NCI-H2196 treated with DMSO at 0.1 percent for 48 hours (cell line): ENCODE data around the gene TMEM184B.
"Not testable (repeated sequence)": the region's sequence is repeated elsewhere in the genome, so short reads cannot be mapped to it uniquely, and the experiment has no call there.

Source experiments
- DNase-seq: peaks from one replicate; lab custom pipeline; 2025; ENCODE audit not compliant: unreplicated experiment; lab: John Stamatoyannopoulos, UW

Gene TMEM184B

GRCh38 chr22:38249803-38250642 is 22.8 kb downstream of the TMEM184B start:
- no peak for DNase-seq

GRCh38 chr22:38249301-38249700 is 23.5 kb downstream of the TMEM184B start:
- DNase-seq = no peak

- no peak for DNase-seq
Observed at GRCh38 chr22:38248280-38248679, 24.5 kb downstream of the TMEM184B start.

GRCh38 chr22:38247713-38248112 is 25.1 kb downstream of the TMEM184B start:
- no peak for DNase-seq

- no peak for DNase-seq
Observed at GRCh38 chr22:38246692-38247091, 26.1 kb downstream of the TMEM184B start.

- no peak for DNase-seq
Observed at GRCh38 chr22:38246046-38246658, 26.7 kb downstream of the TMEM184B start.

- DNase-seq = no peak
Observed at GRCh38 chr22:38244106-38244505, 28.7 kb downstream of the TMEM184B start.

GRCh38 chr22:38243007-38243765 is 29.6 kb downstream of the TMEM184B start:
- DNase-seq = peak; percentile 64

DNA sequence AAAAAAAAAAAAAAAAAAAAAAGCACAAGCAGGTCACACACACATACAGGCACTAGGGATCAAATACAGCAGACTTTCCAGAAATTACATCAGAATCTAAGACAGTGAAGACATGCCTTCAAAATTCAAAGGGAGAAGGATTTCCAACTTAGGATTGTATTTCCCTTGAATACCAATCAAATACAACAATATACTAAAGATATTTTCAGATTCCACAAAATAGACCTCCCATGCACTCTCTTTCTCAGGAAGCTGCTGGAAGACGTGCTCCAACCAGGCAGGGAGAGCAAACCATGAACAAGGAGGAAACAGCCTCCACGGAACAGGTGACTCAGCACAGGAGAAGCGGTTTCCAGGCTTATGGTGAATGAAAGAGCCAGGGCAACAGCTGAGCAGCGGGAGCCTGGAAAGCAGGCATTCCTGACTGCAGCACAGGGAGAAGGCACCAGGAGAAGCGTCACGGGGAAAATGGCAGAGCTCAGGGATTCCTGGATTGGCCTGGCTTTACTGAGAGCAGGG is 32.0 kb downstream of the TMEM184B start:
- peak; percentile 5 for DNase-seq

GRCh38 chr22:38239101-38239761 is 33.6 kb downstream of the TMEM184B start:
- DNase-seq = no peak

DNA sequence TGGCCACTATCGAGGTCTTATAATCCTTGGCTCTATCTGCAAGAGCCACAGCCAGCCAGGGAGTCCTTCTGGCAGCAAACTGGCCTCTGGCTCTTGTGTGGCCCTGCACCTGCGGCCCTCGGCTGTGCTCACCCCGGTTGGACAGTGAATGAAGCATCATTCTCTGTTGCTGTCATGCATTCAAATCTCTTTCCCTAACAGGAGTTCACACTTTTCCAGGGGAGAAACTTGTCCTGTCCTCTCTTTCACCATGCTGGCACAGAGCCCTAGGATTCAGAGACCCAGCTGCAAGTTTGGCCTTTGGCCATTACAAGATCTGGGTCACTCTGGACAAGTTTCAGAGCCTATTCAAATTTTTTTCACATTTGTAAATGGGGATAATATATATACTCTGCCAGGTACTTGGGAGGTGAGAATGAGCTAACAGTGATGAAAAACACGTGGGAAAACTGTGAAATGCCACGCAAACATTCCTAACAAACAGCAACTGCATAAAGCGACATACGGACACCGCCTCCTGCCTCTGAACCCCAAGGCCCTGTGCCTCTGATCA is 34.2 kb downstream of the TMEM184B start:
- no peak for DNase-seq

- no peak for DNase-seq
Observed at GRCh38 chr22:38236786-38237185, 36.0 kb downstream of the TMEM184B start.

- DNase-seq = no peak
Observed at GRCh38 chr22:38235240-38235850, 37.5 kb downstream of the TMEM184B start.

DNA sequence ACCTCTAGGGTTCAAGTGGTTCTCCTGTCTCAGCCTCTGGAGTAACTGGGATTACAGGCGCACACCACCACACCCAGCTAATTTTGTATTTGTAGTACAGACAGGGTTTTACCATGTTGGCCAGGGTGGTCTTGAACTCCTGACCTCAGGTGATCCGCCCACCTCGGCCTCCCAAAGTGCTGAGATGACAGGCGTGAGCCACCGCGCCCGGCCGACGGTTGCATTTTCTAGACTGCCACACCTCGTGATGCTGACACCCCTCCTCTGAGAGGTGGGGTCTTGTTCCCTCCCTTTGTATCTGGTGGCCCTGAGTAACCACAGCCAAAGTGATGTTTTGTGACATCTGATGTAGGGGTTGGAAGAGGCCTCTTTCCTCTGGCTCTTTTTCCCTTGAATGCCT is 39.0 kb downstream of the TMEM184B start:
- not testable (repeated sequence) for DNase-seq

DNA sequence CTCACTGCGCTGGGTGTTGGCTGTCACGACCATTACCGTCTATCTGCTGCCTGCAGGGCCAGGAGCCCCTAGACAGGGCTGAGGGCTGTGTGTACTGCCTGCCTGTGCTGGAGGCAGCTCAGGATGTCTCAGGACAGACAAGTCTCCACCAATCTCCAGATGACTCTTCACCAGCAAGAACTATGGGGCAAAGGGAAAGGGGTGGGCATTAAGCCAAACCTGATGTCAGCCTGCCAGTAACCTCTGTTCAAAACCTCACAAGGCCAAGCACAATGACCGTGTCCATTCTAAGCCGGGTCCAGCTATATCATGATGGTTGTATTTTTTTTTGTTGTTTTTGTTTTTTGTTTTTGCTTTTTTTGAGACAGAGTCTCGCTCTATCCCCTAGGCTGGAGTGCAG is 39.4 kb downstream of the TMEM184B start:
- DNase-seq = no peak

DNA sequence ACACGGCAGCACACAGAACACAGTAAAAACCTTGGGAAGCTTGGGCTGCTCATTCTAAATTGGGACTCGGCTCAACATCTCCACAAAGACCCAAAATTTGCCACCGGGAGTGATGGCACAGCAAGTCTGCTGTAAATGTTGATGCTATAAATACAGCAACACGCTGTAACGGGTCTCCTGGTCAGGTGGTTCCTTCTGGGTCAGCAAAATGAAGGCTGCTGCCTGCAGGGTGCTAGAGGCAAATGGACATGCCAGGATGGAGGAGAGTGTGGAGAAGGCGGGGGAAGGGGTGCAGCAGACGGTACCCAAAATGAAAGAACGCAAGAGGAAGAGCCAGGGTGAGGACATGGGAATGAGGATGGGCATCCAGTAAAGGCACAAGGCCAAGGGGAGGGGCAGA is 40.6 kb downstream of the TMEM184B start:
- DNase-seq = no peak

GRCh38 chr22:38230916-38231315 is 41.9 kb downstream of the TMEM184B start:
- no peak for DNase-seq

DNA sequence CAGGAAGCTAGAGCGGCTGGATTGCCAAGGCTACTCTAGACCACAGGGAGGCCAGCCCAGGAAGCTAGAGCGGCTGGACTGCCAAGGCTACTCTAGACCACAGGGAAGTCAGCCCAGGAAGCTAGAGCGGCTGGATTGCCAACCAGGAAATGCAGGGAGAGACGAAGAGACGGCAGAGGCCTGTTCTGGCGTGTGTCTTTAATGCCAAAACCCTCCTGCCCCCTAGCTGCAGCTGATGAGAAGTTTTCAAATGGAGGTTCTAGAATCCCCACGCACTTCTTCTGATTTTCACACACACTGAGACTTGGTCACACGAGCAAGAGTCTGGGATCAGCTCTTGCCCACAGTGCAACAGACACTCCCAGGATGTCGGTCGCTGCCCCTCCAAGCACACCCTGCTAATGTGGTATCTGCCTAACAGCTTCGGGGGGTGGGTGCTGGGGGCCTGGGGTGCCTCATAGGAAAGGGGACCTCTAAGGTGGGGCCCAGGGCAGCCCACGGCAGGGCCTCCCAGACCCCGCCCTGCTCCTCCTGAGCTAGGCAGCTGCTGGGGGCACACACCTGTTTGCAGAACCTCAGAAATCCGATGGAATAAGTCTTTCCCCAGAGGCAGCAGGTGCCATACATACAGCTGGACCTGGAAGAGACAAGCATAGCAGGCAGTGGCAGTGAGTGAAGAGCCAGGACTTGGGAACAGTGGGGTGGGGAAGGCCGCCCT is 42.5 kb downstream of the TMEM184B start:
- no peak for DNase-seq

DNA sequence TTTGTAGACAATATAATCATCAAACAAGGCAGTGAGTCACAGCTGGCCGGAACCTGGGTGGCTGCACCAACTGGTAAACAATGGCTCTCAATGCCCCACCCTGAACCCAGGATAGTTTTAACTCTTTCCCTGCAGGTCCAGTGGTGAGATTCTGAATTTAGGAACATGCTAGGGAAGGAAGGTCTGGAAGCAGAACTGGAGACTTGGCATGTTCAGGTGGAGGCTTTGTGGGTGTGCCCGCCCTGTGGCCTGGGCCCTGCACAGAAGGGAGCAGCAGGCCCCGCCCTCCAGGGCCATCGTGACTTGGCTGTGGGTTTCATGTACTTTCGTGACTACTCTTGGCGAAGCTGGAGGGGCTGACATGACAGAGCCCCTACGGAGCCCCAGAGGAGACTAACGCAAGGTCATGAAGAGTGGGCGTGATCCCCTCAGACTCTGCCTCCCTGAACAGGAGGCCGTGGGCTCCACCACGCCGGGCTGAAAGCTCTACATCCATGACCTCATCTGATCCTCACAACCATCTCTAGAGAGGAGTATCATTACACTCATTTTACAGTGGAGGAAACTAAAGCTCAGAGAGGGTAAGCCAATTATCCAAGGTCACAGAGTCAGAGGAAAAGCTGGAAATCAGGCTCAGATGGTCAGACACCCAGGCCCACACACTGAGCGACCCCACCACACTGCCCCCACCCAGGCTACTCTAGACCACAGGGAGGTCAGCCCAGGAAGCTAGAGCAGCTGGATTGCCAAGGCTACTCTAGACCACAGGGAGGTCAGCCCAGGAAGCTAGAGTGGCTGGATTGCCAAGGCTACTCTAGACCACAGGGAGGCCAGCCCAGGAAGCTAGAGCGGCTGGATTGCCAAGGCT is 43.7 kb downstream of the TMEM184B start:
- DNase-seq = no peak
